HCT116 (cell line): ENCODE data around the gene DAPK1. TPM values are rescaled to one million over a fixed set of nuclear protein-coding genes. Genes with fewer than 3 reads are reported as not detected.

Experiments
- ATAC-seq: fragments of 200-7000 bp; cut with Tn5 transposase; 2 replicates; pipeline ENCODE4 v1.9.1; 2020; ENCODE audit warnings: mild to moderate bottlenecking, moderate library complexity
- BruUV-seq: library from RNA; stranded (reverse); fragments of 400-500 nt; replicated peaks from 2 replicates; lab custom pipeline; 2021; lab: Mats Ljungman, UMichigan
- CTCF ChIA-PET: fragments of 300-600 bp; sonication (Branson Sonifier 250); formaldehyde crosslinking; loops from one replicate; lab custom pipeline; 2021; ENCODE audit warnings: antibody characterized with exemption; lab: Charles Lee
- POLR2A ChIA-PET: fragments of 300-600, 350-600 bp; sonication (Branson Sonifier 250); formaldehyde crosslinking; loops from one replicate; lab custom pipeline; 2021; ENCODE audit warnings: antibody characterized with exemption; lab: Charles Lee
- RAD21 ChIA-PET, 2 experiments: fragments of 300-600 bp; sonication (Branson Sonifier 250); formaldehyde crosslinking; loops; one replicate each; lab custom pipeline; 2023; ENCODE audit warnings: low total read pairs in 2 of 2; ENCODE audit not compliant: uncharacterized antibody in 2 of 2, unreplicated experiment in 2 of 2, low non-redundant PET in 1 of 2; lab: Charles Lee
- DNase-seq: peaks from one replicate; pipeline ENCODE4 v3.0.0-alpha.2; 2010; ENCODE audit warnings: low read depth, low spot score
- H2AFZ ChIP-seq: fragments of 200-600 bp; shearing (Covaris generic), sonication (generic); 2 replicates; pipeline ENCODE4 v1.6.1; 2017; ENCODE audit warnings: low read depth, mixed run types, mixed read lengths, antibody characterized with exemption, low read length; ENCODE audit not compliant: poor library complexity, severe bottlenecking
- H3K27ac ChIP-seq: 2 replicates; pipeline ENCODE4 v1.5.1; 2012; ENCODE audit warnings: low read depth, low read length
- H3K27me3 ChIP-seq: fragments of 200-600 bp; sonication (generic); 2 replicates; pipeline ENCODE4 v1.6.1; 2016; ENCODE audit warnings: mixed run types, low read length, mixed read lengths; ENCODE audit not compliant: insufficient read depth
- H3K36me3 ChIP-seq, 2 experiments: fragments of 200-500 bp in 1 of 2; fragments of 200-600 bp in 1 of 2; sonication (Bioruptor generic) in 1 of 2; sonication (generic) in 1 of 2; 2 replicates each; pipeline versions ENCODE4 v1.5.1 to v1.6.1; 2014 to 2016; ENCODE audit warnings: low read length in 2 of 2, inconsistent platforms in 1 of 2, mixed read lengths in 1 of 2, mixed run types in 1 of 2; ENCODE audit not compliant: insufficient read depth in 2 of 2, control insufficient read depth in 1 of 2
- H3K4me1 ChIP-seq, 2 experiments: fragments of 200-600 bp in 1 of 2; sonication (generic) in 1 of 2; 2 replicates each; pipeline versions ENCODE4 v1.5.1 to v1.6.1; 2012 to 2017; ENCODE audit warnings: low read length in 2 of 2, inconsistent platforms in 1 of 2, mild to moderate bottlenecking in 1 of 2, mixed read lengths in 1 of 2, mixed run types in 1 of 2, moderate library complexity in 1 of 2; ENCODE audit not compliant: insufficient read depth in 2 of 2, control insufficient read depth in 1 of 2
- H3K4me2 ChIP-seq: fragments of 200-600 bp; sonication (generic); 2 replicates; pipeline ENCODE4 v1.6.1; 2017; ENCODE audit warnings: mixed run types, low read length, mixed read lengths
- H3K4me3 ChIP-seq, 2 experiments: fragments of 200-600 bp in 1 of 2; sonication (generic) in 1 of 2; replicated peaks in 1 of 2; 2 replicates each; pipeline ENCODE4 v1.5.1; 2011 to 2016; ENCODE audit warnings: low read length in 2 of 2, control low read depth in 1 of 2, low read depth in 1 of 2, mild to moderate bottlenecking in 1 of 2, mixed read lengths in 1 of 2, mixed run types in 1 of 2
- H3K79me2 ChIP-seq: fragments of 200-600 bp; sonication (generic); 2 replicates; pipeline ENCODE4 v1.6.1; 2017; ENCODE audit warnings: mild to moderate bottlenecking, mixed run types, low read length, moderate library complexity, mixed read lengths; ENCODE audit not compliant: insufficient read depth
- H3K9ac ChIP-seq: fragments of 200-600 bp; sonication (generic); 2 replicates; pipeline ENCODE4 v1.6.1; 2016; ENCODE audit warnings: low read length, mixed read lengths
- H3K9me2 ChIP-seq: fragments of 200-600 bp; sonication (generic), shearing (Covaris generic); 2 replicates; pipeline ENCODE4 v1.6.1; 2017; ENCODE audit warnings: mixed run types, mild to moderate bottlenecking, moderate library complexity; ENCODE audit not compliant: insufficient read depth
- H3K9me3 ChIP-seq, 2 experiments: fragments of 200-500 bp in 1 of 2; fragments of 200-600 bp in 1 of 2; sonication (Bioruptor generic) in 1 of 2; sonication (generic) in 1 of 2; 2 replicates each; pipeline ENCODE4 v1.6.1; 2014 to 2017; ENCODE audit warnings: low read length in 2 of 2, mixed read lengths in 2 of 2, inconsistent platforms in 1 of 2, low read depth in 1 of 2, mild to moderate bottlenecking in 1 of 2, mixed run types in 1 of 2, moderate library complexity in 1 of 2; ENCODE audit not compliant: control insufficient read depth in 1 of 2, insufficient read depth in 1 of 2
- H4K20me1 ChIP-seq: fragments of 200-600 bp; sonication (generic), shearing (Covaris generic); 2 replicates; pipeline ENCODE4 v1.6.1; 2017; ENCODE audit warnings: mixed run types, mild to moderate bottlenecking, moderate library complexity; ENCODE audit not compliant: insufficient read depth
- CBX3 ChIP-seq: IDR thresholded peaks from 2 replicates; pipeline ENCODE4 v1.6.1; 2012; ENCODE audit warnings: low read depth
- CEBPB ChIP-seq: IDR thresholded peaks from 2 replicates; pipeline ENCODE4 v1.6.1; 2012; ENCODE audit warnings: low read depth
- EGR1 ChIP-seq: IDR thresholded peaks from 2 replicates; pipeline ENCODE4 v1.6.1; 2012; ENCODE audit warnings: low read depth
- ELF1 ChIP-seq: IDR thresholded peaks from 2 replicates; pipeline ENCODE4 v1.6.1; 2012; ENCODE audit warnings: low read depth, borderline replicate concordance
- EZH2phosphoT487 ChIP-seq: fragments of 200-600 bp; IDR thresholded peaks from 2 replicates; pipeline ENCODE4 v1.6.1; 2018; ENCODE audit warnings: antibody characterized with exemption, borderline replicate concordance
- FOSL1 ChIP-seq: IDR thresholded peaks from 2 replicates; pipeline ENCODE4 v1.6.1; 2012; ENCODE audit warnings: low read depth
- JUND ChIP-seq: IDR thresholded peaks from 2 replicates; pipeline ENCODE4 v1.6.1; 2012
- POLR2AphosphoS5 ChIP-seq: IDR thresholded peaks from 2 replicates; pipeline ENCODE4 v1.6.1; 2011; ENCODE audit warnings: mild to moderate bottlenecking, low read depth, low read length, moderate library complexity
- RAD21 ChIP-seq: IDR thresholded peaks from 2 replicates; pipeline ENCODE4 v1.6.1; 2012; ENCODE audit warnings: low read depth, mild to moderate bottlenecking
- SIN3A ChIP-seq: IDR thresholded peaks from 2 replicates; pipeline ENCODE4 v1.6.1; 2012; ENCODE audit warnings: low read depth
- SRF ChIP-seq: IDR thresholded peaks from 2 replicates; pipeline ENCODE4 v1.6.1; 2012; ENCODE audit warnings: low read depth
- YY1 ChIP-seq: IDR thresholded peaks from 2 replicates; pipeline ENCODE4 v1.6.1; 2011; ENCODE audit warnings: low read length, low read depth, moderate library complexity, mild to moderate bottlenecking; ENCODE audit not compliant: insufficient replicate concordance; ENCODE audit errors: extremely low read depth
- ZFX ChIP-seq: fragments of 450-650 bp; IDR thresholded peaks from 2 replicates; pipeline ENCODE4 v1.6.1; 2017
- intact Hi-C: fragments of 100-400 bp; cut with micrococcal nuclease; formaldehyde crosslinking; loops from 2 replicates; pipeline ENCODE4 v1.10.0; 2022
- total RNA-seq: library from RNA; stranded (reverse); gene quantifications from one replicate; pipeline ENCODE4 v1.2.1, GENCODE V29; 2021; ENCODE audit not compliant: unreplicated experiment
- TF ChIP-seq, protein P1 (sequence below), 3 experiments: fragments of 200-600 bp in 1 of 3; sonication (generic) in 1 of 3; IDR thresholded peaks in 2 of 3; conservative IDR thresholded peaks in 1 of 3; 2 replicates each; pipeline ENCODE4 v1.5.1; 2012 to 2017; ENCODE audit warnings: low read depth in 2 of 3, low read length in 2 of 3, antibody characterized with exemption in 1 of 3, borderline replicate concordance in 1 of 3, control low read depth in 1 of 3, mild to moderate bottlenecking in 1 of 3, mixed read lengths in 1 of 3, mixed run types in 1 of 3, moderate library complexity in 1 of 3; ENCODE audit not compliant: insufficient read depth in 1 of 3
- TF ChIP-seq, protein P2 (sequence below): IDR thresholded peaks from 2 replicates; pipeline ENCODE4 v1.6.1; 2011; ENCODE audit warnings: mild to moderate bottlenecking, low read length, moderate library complexity; ENCODE audit not compliant: insufficient replicate concordance; ENCODE audit errors: extremely low read depth
- TF ChIP-seq, protein P3 (sequence below): IDR thresholded peaks from 2 replicates; pipeline ENCODE4 v1.6.1; 2012; ENCODE audit warnings: low read depth
- TF ChIP-seq, protein P4 (sequence below): IDR thresholded peaks from 2 replicates; pipeline ENCODE4 v1.6.1; 2012

DAPK1 gene
- total RNA-seq, 1 experiment from 2014 or later, result 5.6 TPM

DNA sequence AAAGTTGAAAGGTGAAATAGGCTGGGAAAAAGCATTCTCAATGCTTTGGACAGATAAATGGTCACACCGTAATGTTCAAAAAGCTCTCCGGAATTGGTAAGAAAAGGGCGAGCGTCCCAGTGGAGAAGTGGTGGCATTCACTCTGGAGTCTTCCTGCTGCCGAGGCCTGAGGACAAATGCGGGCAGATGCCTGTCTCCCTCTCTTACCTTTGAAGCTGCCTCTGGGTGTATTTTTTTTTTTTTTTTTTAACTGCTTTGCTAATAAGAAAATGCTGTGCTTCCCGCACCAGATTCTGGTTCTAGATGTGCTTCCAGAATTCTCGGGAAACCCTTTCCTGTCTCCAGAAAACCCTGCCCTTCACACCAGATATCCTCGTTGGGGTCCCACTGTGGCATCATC is 203.8 kb downstream of the DAPK1 start:
- H3K4me3 ChIP-seq, result no peak overlapping the region
- H3K9ac ChIP-seq, result no peak overlapping the region
- ATAC-seq, result no peak
- H3K4me1 ChIP-seq, result peaks cover 0 to 17% of the 10 kb centered on the region in 2 experiments; a peak in 2 of 4 replicates
- H3K27ac ChIP-seq, result no peak overlapping the region
- BruUV-seq, result no TSS peak
- no peaks in the 10 kb centered on the region for H3K27me3 ChIP-seq
- ChIA-PET CTCF (no interaction called here), RAD21 (no interaction called here), POLR2A (no interaction called here)
- intact Hi-C loops, result no loop called here
- H3K4me2 ChIP-seq, result no peak overlapping the region
- H3K79me2 ChIP-seq, result no peaks in the 10 kb centered on the region
- no peaks in the 10 kb centered on the region for H3K36me3 ChIP-seq
- no peaks in the 10 kb centered on the region for H3K9me3 ChIP-seq
- no peaks in the 10 kb centered on the region for H4K20me1 ChIP-seq
- TF ChIP-seq ELF1, result no peak
- no peak for TF ChIP-seq JUND
- TF ChIP-seq ZFX, result no peak
- no peak for TF ChIP-seq CBX3
- no peak for TF ChIP-seq FOSL1
- TF ChIP-seq, protein P1, sequence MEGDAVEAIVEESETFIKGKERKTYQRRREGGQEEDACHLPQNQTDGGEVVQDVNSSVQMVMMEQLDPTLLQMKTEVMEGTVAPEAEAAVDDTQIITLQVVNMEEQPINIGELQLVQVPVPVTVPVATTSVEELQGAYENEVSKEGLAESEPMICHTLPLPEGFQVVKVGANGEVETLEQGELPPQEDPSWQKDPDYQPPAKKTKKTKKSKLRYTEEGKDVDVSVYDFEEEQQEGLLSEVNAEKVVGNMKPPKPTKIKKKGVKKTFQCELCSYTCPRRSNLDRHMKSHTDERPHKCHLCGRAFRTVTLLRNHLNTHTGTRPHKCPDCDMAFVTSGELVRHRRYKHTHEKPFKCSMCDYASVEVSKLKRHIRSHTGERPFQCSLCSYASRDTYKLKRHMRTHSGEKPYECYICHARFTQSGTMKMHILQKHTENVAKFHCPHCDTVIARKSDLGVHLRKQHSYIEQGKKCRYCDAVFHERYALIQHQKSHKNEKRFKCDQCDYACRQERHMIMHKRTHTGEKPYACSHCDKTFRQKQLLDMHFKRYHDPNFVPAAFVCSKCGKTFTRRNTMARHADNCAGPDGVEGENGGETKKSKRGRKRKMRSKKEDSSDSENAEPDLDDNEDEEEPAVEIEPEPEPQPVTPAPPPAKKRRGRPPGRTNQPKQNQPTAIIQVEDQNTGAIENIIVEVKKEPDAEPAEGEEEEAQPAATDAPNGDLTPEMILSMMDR (IDR thresholded peaks at IDR 0.05 in 2 of 3, conservative IDR thresholded peaks at IDR 0.05 in 1 of 3; ENCODE audit: borderline replicate concordance in 1 of 3, insufficient read depth in 1 of 3, low read depth in 2 of 3, low read length in 2 of 3), result no peak
- no peak for TF ChIP-seq POLR2AphosphoS5
- no peak for TF ChIP-seq CEBPB
- TF ChIP-seq SRF, result no peak
- TF ChIP-seq EGR1, result no peak
- TF ChIP-seq EZH2phosphoT487, result no peak
- no peak for TF ChIP-seq YY1
- TF ChIP-seq, protein P2, sequence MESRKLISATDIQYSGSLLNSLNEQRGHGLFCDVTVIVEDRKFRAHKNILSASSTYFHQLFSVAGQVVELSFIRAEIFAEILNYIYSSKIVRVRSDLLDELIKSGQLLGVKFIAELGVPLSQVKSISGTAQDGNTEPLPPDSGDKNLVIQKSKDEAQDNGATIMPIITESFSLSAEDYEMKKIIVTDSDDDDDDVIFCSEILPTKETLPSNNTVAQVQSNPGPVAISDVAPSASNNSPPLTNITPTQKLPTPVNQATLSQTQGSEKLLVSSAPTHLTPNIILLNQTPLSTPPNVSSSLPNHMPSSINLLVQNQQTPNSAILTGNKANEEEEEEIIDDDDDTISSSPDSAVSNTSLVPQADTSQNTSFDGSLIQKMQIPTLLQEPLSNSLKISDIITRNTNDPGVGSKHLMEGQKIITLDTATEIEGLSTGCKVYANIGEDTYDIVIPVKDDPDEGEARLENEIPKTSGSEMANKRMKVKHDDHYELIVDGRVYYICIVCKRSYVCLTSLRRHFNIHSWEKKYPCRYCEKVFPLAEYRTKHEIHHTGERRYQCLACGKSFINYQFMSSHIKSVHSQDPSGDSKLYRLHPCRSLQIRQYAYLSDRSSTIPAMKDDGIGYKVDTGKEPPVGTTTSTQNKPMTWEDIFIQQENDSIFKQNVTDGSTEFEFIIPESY, result no peak
- TF ChIP-seq, protein P3, sequence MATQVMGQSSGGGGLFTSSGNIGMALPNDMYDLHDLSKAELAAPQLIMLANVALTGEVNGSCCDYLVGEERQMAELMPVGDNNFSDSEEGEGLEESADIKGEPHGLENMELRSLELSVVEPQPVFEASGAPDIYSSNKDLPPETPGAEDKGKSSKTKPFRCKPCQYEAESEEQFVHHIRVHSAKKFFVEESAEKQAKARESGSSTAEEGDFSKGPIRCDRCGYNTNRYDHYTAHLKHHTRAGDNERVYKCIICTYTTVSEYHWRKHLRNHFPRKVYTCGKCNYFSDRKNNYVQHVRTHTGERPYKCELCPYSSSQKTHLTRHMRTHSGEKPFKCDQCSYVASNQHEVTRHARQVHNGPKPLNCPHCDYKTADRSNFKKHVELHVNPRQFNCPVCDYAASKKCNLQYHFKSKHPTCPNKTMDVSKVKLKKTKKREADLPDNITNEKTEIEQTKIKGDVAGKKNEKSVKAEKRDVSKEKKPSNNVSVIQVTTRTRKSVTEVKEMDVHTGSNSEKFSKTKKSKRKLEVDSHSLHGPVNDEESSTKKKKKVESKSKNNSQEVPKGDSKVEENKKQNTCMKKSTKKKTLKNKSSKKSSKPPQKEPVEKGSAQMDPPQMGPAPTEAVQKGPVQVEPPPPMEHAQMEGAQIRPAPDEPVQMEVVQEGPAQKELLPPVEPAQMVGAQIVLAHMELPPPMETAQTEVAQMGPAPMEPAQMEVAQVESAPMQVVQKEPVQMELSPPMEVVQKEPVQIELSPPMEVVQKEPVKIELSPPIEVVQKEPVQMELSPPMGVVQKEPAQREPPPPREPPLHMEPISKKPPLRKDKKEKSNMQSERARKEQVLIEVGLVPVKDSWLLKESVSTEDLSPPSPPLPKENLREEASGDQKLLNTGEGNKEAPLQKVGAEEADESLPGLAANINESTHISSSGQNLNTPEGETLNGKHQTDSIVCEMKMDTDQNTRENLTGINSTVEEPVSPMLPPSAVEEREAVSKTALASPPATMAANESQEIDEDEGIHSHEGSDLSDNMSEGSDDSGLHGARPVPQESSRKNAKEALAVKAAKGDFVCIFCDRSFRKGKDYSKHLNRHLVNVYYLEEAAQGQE, result no peak
- TF ChIP-seq, protein P4, sequence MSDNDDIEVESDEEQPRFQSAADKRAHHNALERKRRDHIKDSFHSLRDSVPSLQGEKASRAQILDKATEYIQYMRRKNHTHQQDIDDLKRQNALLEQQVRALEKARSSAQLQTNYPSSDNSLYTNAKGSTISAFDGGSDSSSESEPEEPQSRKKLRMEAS, result no peak
- TF ChIP-seq RAD21, result no peak
- TF ChIP-seq SIN3A, result no peak
- no peak overlapping the region for H2AFZ ChIP-seq
- H3K9me2 ChIP-seq, result no peaks in the 10 kb centered on the region
- DNase-seq, result no peak
